ENCODE measurements around the gene KRT33A.

- TF ChIP-seq CTCF (IDR thresholded peaks at IDR 0.05; ENCODE audit: control extremely low read depth in 1 of 3, insufficient read depth in 1 of 3, low read depth in 1 of 3, low read length in 3 of 3) (no peak), TAF1 (IDR thresholded peaks at IDR 0.05; ENCODE audit: low read depth, low read length) (no peak), SP1 (IDR thresholded peaks at IDR 0.05; ENCODE audit: low read depth, low read length) (no peak), EP300 (IDR thresholded peaks at IDR 0.05; ENCODE audit: borderline replicate concordance in 1 of 2, low read depth in 2 of 2, low read length in 2 of 2) (no peak), TBP (IDR thresholded peaks at IDR 0.05; ENCODE audit: low read depth, low read length) (no peak), RBBP5 (IDR thresholded peaks at IDR 0.05; ENCODE audit: borderline replicate concordance, low read depth, low read length) (no peak), RFX5 (IDR thresholded peaks at IDR 0.05; ENCODE audit: borderline replicate concordance, low read depth, low read length) (no peak), POLR2A (IDR thresholded peaks at IDR 0.05; ENCODE audit: control extremely low read depth in 1 of 2, low read depth in 2 of 2, low read length in 2 of 2) (no peak), EGR1 (IDR thresholded peaks at IDR 0.05; ENCODE audit: borderline replicate concordance, low read depth, low read length) (no peak), NRF1 (IDR thresholded peaks at IDR 0.05; ENCODE audit: low read depth, low read length) (no peak), ATF3 (IDR thresholded peaks at IDR 0.05; ENCODE audit: insufficient read depth, low read depth, low read length) (no peak), POLR2AphosphoS5 (IDR thresholded peaks at IDR 0.05; ENCODE audit: low read depth, low read length) (no peak), PHF8 (conservative IDR thresholded peaks at IDR 0.05; ENCODE audit: low read depth, low read length) (no peak), SIX5 (IDR thresholded peaks at IDR 0.05; ENCODE audit: low read depth, low read length) (no peak)
These were observed 43.0 kb downstream of the KRT33A start for GRCh38 chr17:41307647-41308046.

All from H1 (cell line).